ENCODE results near the gene HES5.

The HES5 gene

DNA sequence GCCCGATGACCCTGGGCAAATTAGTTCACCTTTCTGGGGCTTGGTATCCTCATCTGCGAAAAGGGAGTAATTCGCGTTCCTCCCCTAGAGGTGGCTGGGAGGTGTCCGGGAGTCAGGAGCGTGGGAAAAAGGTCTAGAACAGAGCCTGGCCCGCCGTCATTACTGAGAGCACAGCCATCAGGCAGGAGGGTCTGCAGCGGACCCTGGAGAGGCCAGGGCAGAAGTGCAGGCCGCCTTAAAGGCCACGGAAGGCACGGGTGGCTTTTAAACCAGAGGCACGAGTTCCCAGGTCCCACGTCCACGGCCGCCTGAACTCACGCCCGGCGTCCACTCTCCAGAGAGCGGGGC is 4.5 kb downstream of the HES5 start:
- H2BK5ac ChIP-seq (ENCODE audit: low read depth, low read length, poor library complexity, severe bottlenecking): no peak overlapping the region
- peaks cover 9 to 23% of the 10 kb centered on the region in 2 experiments for H3K36me3 ChIP-seq (ENCODE audit: control insufficient read depth in 1 of 2, insufficient read depth in 2 of 2, low read depth in 1 of 2, low read length in 2 of 2)
- no peak overlapping the region for H2BK12ac ChIP-seq (ENCODE audit: low read length in 2 of 2)
- no peak overlapping the region for H2AK5ac ChIP-seq (ENCODE audit: low read length, severe bottlenecking)
- no peaks in the 10 kb centered on the region for H3K9me3 ChIP-seq (ENCODE audit: control insufficient read depth, low read length)
- H3K18ac ChIP-seq (ENCODE audit: low read depth in 1 of 2, low read length in 2 of 2): peak overlapping the region in 1 of 2 experiments; percentile 80
- peaks cover 52% of the 10 kb centered on the region for H3K4me1 ChIP-seq (ENCODE audit: control insufficient read depth, insufficient read depth, low read depth, low read length)
- peak overlapping the region; percentile 22 to 35 for H3K4ac ChIP-seq (ENCODE audit: low read depth in 1 of 2, low read length in 2 of 2)
- peak overlapping the region; percentile 72 for H3K4me2 ChIP-seq (ENCODE audit: low read length, poor library complexity, severe bottlenecking)
- H3K4me3 ChIP-seq (ENCODE audit: insufficient read depth in 1 of 2, low read depth in 1 of 2, low read length in 2 of 2): peak overlapping the region; percentile 90 to 98
- 7% methylated on average over 17 of the region's 20 CpGs for WGBS
- peak overlapping the region; percentile 66 for H4K8ac ChIP-seq (ENCODE audit: low read length)
- H3K23ac ChIP-seq (ENCODE audit: low read length in 2 of 2): no peak overlapping the region
- H2AFZ ChIP-seq (ENCODE audit: low read depth, low read length): no peak overlapping the region
- peak overlapping the region in 1 of 2 experiments; percentile 23 for H3K14ac ChIP-seq (ENCODE audit: low read length in 2 of 2)
- H4K91ac ChIP-seq (ENCODE audit: low read length): no peak overlapping the region
- peak overlapping the region; percentile 93 for H3K9ac ChIP-seq (ENCODE audit: low read length)
- no peak overlapping the region for H3K27ac ChIP-seq (ENCODE audit: low read length, poor library complexity, severe bottlenecking)
- peaks cover 16 to 20% of the 10 kb centered on the region in 2 experiments for H3K27me3 ChIP-seq (ENCODE audit: control insufficient read depth in 1 of 2, insufficient read depth in 1 of 2, low read length in 2 of 2)
- no peak for DNase-seq
- H2BK15ac ChIP-seq (ENCODE audit: low read depth, poor library complexity, severe bottlenecking): no peak overlapping the region
- no peak overlapping the region for H2BK120ac ChIP-seq (ENCODE audit: low read depth, low read length)
- H3K79me1 ChIP-seq (replicated peaks; ENCODE audit: low read length, poor library complexity, severe bottlenecking): peaks cover 12% of the 10 kb centered on the region

DNA sequence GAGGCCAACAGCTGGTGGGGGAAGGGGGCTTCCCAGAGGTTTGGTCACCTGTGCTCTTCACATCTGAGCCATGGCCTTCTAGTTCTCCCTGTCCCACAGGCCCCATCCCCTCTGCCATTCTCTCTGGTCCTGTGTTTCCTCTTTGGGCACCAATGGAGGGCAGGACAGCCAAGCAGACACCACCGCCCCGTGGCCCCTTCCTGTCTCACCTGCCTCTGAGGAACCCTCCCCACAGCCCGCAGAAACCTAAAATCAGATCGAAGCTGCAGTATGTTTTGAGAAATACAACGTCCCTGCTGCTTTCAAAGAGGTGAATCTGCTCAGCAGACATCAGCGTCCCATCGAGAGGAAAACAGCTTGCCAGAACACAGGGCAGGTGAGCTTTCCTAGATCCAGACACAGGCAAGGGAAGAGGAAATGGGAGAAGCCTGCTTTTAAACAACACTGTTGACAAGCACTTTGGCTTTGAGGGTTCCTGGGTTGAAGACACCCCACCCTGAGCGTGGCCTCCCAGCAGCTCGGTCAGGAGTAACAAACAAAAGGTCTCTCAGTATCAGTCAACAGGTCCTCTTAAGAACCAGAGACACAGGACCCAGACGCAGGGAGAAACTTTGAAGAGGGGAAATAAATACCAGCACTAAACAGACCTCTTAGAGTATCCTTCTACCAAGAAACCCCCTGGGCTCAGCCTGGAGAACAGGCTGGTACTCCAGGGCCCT is 6.0 kb downstream of the HES5 start:
- Histone ChIP-seq H3K18ac (ENCODE audit: low read depth in 1 of 2, low read length in 2 of 2) (peak overlapping the region; percentile 56 to 58), H3K4me3 (ENCODE audit: insufficient read depth in 1 of 2, low read depth in 1 of 2, low read length in 2 of 2) (peak overlapping the region in 1 of 2 experiments; percentile 98), H3K36me3 (ENCODE audit: control insufficient read depth in 1 of 2, insufficient read depth in 2 of 2, low read depth in 1 of 2, low read length in 2 of 2) (peaks cover 18 to 38% of the 10 kb centered on the region in 2 experiments), H3K27me3 (ENCODE audit: control insufficient read depth in 1 of 2, insufficient read depth in 1 of 2, low read length in 2 of 2) (peaks cover 14 to 17% of the 10 kb centered on the region in 2 experiments), H3K79me1 (replicated peaks; ENCODE audit: low read length, poor library complexity, severe bottlenecking) (peaks cover 18% of the 10 kb centered on the region), H3K27ac (ENCODE audit: low read length, poor library complexity, severe bottlenecking) (no peak overlapping the region), H2AK5ac (ENCODE audit: low read length, severe bottlenecking) (no peak overlapping the region), H3K4me2 (ENCODE audit: low read length, poor library complexity, severe bottlenecking) (no peak overlapping the region), H3K14ac (ENCODE audit: low read length in 2 of 2) (peak overlapping the region in 1 of 2 experiments; percentile 44), H3K23ac (ENCODE audit: low read length in 2 of 2) (no peak overlapping the region), H3K9ac (ENCODE audit: low read length) (no peak overlapping the region), H3K9me3 (ENCODE audit: control insufficient read depth, low read length) (no peaks in the 10 kb centered on the region), H2BK5ac (ENCODE audit: low read depth, low read length, poor library complexity, severe bottlenecking) (no peak overlapping the region), H4K8ac (ENCODE audit: low read length) (no peak overlapping the region), H2BK12ac (ENCODE audit: low read length in 2 of 2) (peak overlapping the region; percentile 37 to 49), H2BK15ac (ENCODE audit: low read depth, poor library complexity, severe bottlenecking) (no peak overlapping the region), H4K91ac (ENCODE audit: low read length) (peak overlapping the region; percentile 75), H3K4ac (ENCODE audit: low read depth in 1 of 2, low read length in 2 of 2) (no peak overlapping the region), H2AFZ (ENCODE audit: low read depth, low read length) (no peak overlapping the region), H3K4me1 (ENCODE audit: control insufficient read depth, insufficient read depth, low read depth, low read length) (peaks cover 39% of the 10 kb centered on the region), H2BK120ac (ENCODE audit: low read depth, low read length) (no peak overlapping the region)
- WGBS: 85% methylated on average over 10 of the region's 10 CpGs
- DNase-seq: no peak

DNA sequence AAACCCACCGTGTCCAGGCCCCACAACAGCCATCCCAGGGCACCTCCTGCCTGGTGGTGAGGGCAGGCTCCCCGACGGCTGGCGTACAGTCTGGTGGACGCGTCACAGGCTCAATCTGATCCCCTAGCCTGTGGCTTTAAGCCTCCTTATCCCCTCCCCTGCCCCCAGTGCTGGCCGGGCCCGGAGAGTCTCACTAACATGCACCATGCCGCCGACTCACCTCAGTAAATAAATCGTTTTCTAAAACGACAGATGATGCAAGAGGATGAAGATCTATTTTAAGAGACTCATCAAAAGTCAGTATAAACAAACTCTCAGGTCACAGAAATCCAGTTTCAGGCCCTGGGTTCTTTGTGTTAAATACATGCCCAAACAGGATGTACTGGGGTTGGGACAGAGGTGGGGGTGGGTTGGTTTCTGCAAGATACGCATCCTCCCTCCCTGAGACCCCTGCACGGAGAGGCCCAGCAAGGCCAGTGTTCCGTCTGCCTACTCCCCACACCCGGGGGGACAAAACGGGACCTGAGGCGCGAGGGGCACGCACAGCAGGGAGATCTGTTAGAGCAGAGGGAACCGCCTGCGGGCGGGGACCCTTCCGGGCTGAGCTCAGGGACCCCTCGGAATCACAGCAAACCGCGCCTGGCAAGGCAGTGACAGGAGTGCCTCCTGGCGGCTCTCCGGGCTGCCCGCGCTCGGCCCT is 6.7 kb downstream of the HES5 start:
- Histone ChIP-seq H2AK5ac (ENCODE audit: low read length, severe bottlenecking) (no peak overlapping the region), H2BK120ac (ENCODE audit: low read depth, low read length) (no peak overlapping the region), H3K27ac (ENCODE audit: low read length, poor library complexity, severe bottlenecking) (no peak overlapping the region), H3K36me3 (ENCODE audit: control insufficient read depth in 1 of 2, insufficient read depth in 2 of 2, low read depth in 1 of 2, low read length in 2 of 2) (peaks cover 25 to 45% of the 10 kb centered on the region in 2 experiments), H3K4me2 (ENCODE audit: low read length, poor library complexity, severe bottlenecking) (no peak overlapping the region), H4K8ac (ENCODE audit: low read length) (peak overlapping the region; percentile 16), H3K4me1 (ENCODE audit: control insufficient read depth, insufficient read depth, low read depth, low read length) (peaks cover 36% of the 10 kb centered on the region), H3K9me3 (ENCODE audit: control insufficient read depth, low read length) (no peaks in the 10 kb centered on the region), H3K4me3 (ENCODE audit: insufficient read depth in 1 of 2, low read depth in 1 of 2, low read length in 2 of 2) (no peak overlapping the region), H3K79me1 (replicated peaks; ENCODE audit: low read length, poor library complexity, severe bottlenecking) (peaks cover 20% of the 10 kb centered on the region), H3K14ac (ENCODE audit: low read length in 2 of 2) (no peak overlapping the region), H3K27me3 (ENCODE audit: control insufficient read depth in 1 of 2, insufficient read depth in 1 of 2, low read length in 2 of 2) (peaks cover 7 to 10% of the 10 kb centered on the region in 2 experiments), H2BK12ac (ENCODE audit: low read length in 2 of 2) (peak overlapping the region in 1 of 2 experiments; percentile 49), H2AFZ (ENCODE audit: low read depth, low read length) (no peak overlapping the region), H3K9ac (ENCODE audit: low read length) (no peak overlapping the region), H3K23ac (ENCODE audit: low read length in 2 of 2) (no peak overlapping the region), H3K18ac (ENCODE audit: low read depth in 1 of 2, low read length in 2 of 2) (peak overlapping the region; percentile 56 to 58), H4K91ac (ENCODE audit: low read length) (peak overlapping the region; percentile 75), H2BK15ac (ENCODE audit: low read depth, poor library complexity, severe bottlenecking) (no peak overlapping the region), H3K4ac (ENCODE audit: low read depth in 1 of 2, low read length in 2 of 2) (no peak overlapping the region), H2BK5ac (ENCODE audit: low read depth, low read length, poor library complexity, severe bottlenecking) (no peak overlapping the region)
- WGBS: 70% methylated on average over 30 of the region's 32 CpGs
- DNase-seq: peak; percentile 43

DNA sequence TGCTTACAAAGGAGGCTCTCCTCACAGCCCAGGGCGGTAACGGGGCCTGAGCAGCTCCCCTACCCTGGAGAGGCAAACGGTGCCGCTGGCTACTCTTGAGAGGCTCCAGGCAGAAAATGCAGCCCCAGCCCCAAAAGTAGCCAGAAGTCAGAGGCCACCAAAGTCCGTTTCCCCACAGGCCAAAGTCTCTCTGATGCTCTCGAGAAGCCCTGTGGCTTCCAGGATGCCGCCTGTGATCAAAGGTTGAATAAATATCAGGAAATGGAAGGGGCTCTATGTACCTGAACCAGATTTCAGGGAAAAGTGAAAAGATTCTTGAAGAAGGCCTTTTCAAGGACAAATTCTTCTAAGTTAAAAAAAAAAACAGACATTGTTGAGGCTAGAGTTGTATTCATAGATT is 7.8 kb downstream of the HES5 start:
- Histone ChIP-seq H2BK12ac (ENCODE audit: low read length in 2 of 2) (no peak overlapping the region), H3K79me1 (replicated peaks; ENCODE audit: low read length, poor library complexity, severe bottlenecking) (peaks cover 28% of the 10 kb centered on the region), H3K27ac (ENCODE audit: low read length, poor library complexity, severe bottlenecking) (no peak overlapping the region), H4K8ac (ENCODE audit: low read length) (no peak overlapping the region), H2BK15ac (ENCODE audit: low read depth, poor library complexity, severe bottlenecking) (no peak overlapping the region), H2AFZ (ENCODE audit: low read depth, low read length) (no peak overlapping the region), H3K36me3 (ENCODE audit: control insufficient read depth in 1 of 2, insufficient read depth in 2 of 2, low read depth in 1 of 2, low read length in 2 of 2) (peaks cover 36 to 56% of the 10 kb centered on the region in 2 experiments), H2AK5ac (ENCODE audit: low read length, severe bottlenecking) (no peak overlapping the region), H3K14ac (ENCODE audit: low read length in 2 of 2) (no peak overlapping the region), H3K4me3 (ENCODE audit: insufficient read depth in 1 of 2, low read depth in 1 of 2, low read length in 2 of 2) (no peak overlapping the region), H3K23ac (ENCODE audit: low read length in 2 of 2) (no peak overlapping the region), H3K27me3 (ENCODE audit: control insufficient read depth in 1 of 2, insufficient read depth in 1 of 2, low read length in 2 of 2) (no peaks in the 10 kb centered on the region), H3K4me2 (ENCODE audit: low read length, poor library complexity, severe bottlenecking) (no peak overlapping the region), H3K4me1 (ENCODE audit: control insufficient read depth, insufficient read depth, low read depth, low read length) (peaks cover 27% of the 10 kb centered on the region), H3K18ac (ENCODE audit: low read depth in 1 of 2, low read length in 2 of 2) (no peak overlapping the region), H3K9me3 (ENCODE audit: control insufficient read depth, low read length) (no peaks in the 10 kb centered on the region), H2BK5ac (ENCODE audit: low read depth, low read length, poor library complexity, severe bottlenecking) (no peak overlapping the region), H2BK120ac (ENCODE audit: low read depth, low read length) (no peak overlapping the region), H3K4ac (ENCODE audit: low read depth in 1 of 2, low read length in 2 of 2) (no peak overlapping the region), H3K9ac (ENCODE audit: low read length) (no peak overlapping the region), H4K91ac (ENCODE audit: low read length) (no peak overlapping the region)
- DNase-seq: no peak
- WGBS: 98% methylated on average over 7 of the region's 7 CpGs

Data from mesenchymal stem cell (in vitro differentiated cells and primary cell).